Lower leg skin (tissue), 3 donors: Measurements from ENCODE around the gene KCNJ6.

Experiments
- CTCF ChIP-seq, 3 donors: fragments of 450-650 bp; IDR thresholded peaks; one replicate each; pipeline ENCODE4 v1.5.1; 2016; ENCODE audit warnings: antibody characterized with exemption in 3 of 3, mild to moderate bottlenecking in 3 of 3, moderate library complexity in 2 of 3
- POLR2A ChIP-seq, 2 donors: fragments of 450-650 bp; IDR thresholded peaks; one replicate each; pipeline ENCODE4 v1.6.1; 2016 to 2017; ENCODE audit warnings: antibody characterized with exemption in 2 of 2, mild to moderate bottlenecking in 1 of 2, moderate library complexity in 1 of 2

GRCh38 chr21:37670883-37671282 lies 245.4 kb downstream of the KCNJ6 start:
- TF ChIP-seq POLR2A (IDR thresholded peaks at IDR 0.05) (no peak), CTCF (IDR thresholded peaks at IDR 0.05) (no peak)
